Gastrocnemius medialis (tissue), 4 donors: ENCODE measurements around the gene CLCN2. TPM values are rescaled to one million over a fixed set of nuclear protein-coding genes. Genes with fewer than 3 reads are reported as not detected.

Experiments used
- ATAC-seq, 2 donors: fragments of 150-250 bp; one replicate each; pipeline ENCODE4 v1.9.1; 2016
- DNase-seq, 2 donors: peaks; one replicate each; pipeline ENCODE4 v3.0.0-alpha.2; 2019
- H3K27ac ChIP-seq, 4 donors: fragments of 200-600 bp; sonication (generic); 1 replicate in 1 of 4; 2 replicates in 3 of 4; pipeline ENCODE4 v1.5.1; 2016 to 2018; ENCODE audit warnings: mild to moderate bottlenecking in 2 of 4, moderate library complexity in 1 of 4
- H3K27me3 ChIP-seq, 3 donors: fragments of 200-600 bp; sonication (generic) in 2 of 3; 1 replicate in 1 of 3; 2 replicates in 2 of 3; pipeline versions ENCODE4 v1.5.1 to v1.6.0; 2016 to 2019; ENCODE audit warnings: mild to moderate bottlenecking in 1 of 3, moderate library complexity in 1 of 3
- H3K36me3 ChIP-seq, 2 donors: fragments of 200-600 bp; sonication (generic) in 1 of 2; one replicate each; pipeline ENCODE4 v1.5.1; 2017 to 2018
- H3K4me1 ChIP-seq, 2 donors: fragments of 200-600 bp; sonication (generic) in 1 of 2; one replicate each; pipeline ENCODE4 v1.5.1; 2016 to 2017; ENCODE audit warnings: mild to moderate bottlenecking in 2 of 2
- H3K4me3 ChIP-seq, 4 donors: fragments of 200-600 bp; sonication (generic) in 3 of 4; 1 replicate in 1 of 4; 2 replicates in 3 of 4; pipeline ENCODE4 v1.5.1; 2016 to 2019; ENCODE audit warnings: mild to moderate bottlenecking in 2 of 4
- H3K9me3 ChIP-seq, 3 donors: fragments of 200-600 bp; sonication (generic) in 2 of 3; 1 replicate in 1 of 3; 2 replicates in 2 of 3; pipeline ENCODE4 v1.5.1; 2016 to 2019
- CTCF ChIP-seq, 5 experiments: fragments of 450-650 bp in 3 of 5; fragments of 200-600 bp in 2 of 5; sonication (generic) in 2 of 5; IDR thresholded peaks in 4 of 5; conservative IDR thresholded peaks in 1 of 5; 1 replicate in 4 of 5; 2 replicates in 1 of 5; pipeline ENCODE4 v1.5.1; 2016 to 2019; ENCODE audit warnings: antibody characterized with exemption in 5 of 5, mild to moderate bottlenecking in 3 of 5, moderate library complexity in 3 of 5
- POLR2A ChIP-seq, 2 donors: fragments of 450-650 bp; IDR thresholded peaks; one replicate each; pipeline ENCODE4 v1.6.1; 2017; ENCODE audit warnings: antibody characterized with exemption in 2 of 2, mild to moderate bottlenecking in 2 of 2, moderate library complexity in 2 of 2
- in situ Hi-C, 4 donors: fragments of 200-750 bp; cut with MboI; loops; one replicate each; pipeline versions ENCODE4 v1.15.0 to v1.8.0; 2017; ENCODE audit warnings: low sequenced_read_pairs in 4 of 4
- intact Hi-C: fragments of 100-400 bp; cut with DNase I; formaldehyde crosslinking; loops from one replicate; pipeline ENCODE4 v1.15.1; 2023; ENCODE audit warnings: low total_unique reads
- total RNA-seq, 4 donors: library from RNA; depleted of rRNA; stranded (reverse); fragments of >200 nt; gene quantifications; one replicate each; pipeline versions ENCODE4 v1.1.0 to v1.2.3, GENCODE V29; 2016

Gene CLCN2
- total RNA-seq, 4 donors from 2014 or later: 0.62 to 1.2 (median 0.92) TPM

GRCh38 chr3:184328516-184328915 lies 32.9 kb downstream of the CLCN2 start:
- H3K9me3 ChIP-seq: no peaks in the 10 kb centered on the region
- ATAC-seq: no peak
- intact Hi-C loops: no loop called here
- peaks cover 7 to 20% of the 10 kb centered on the region in 2 donors for H3K4me1 ChIP-seq
- TF ChIP-seq POLR2A (IDR thresholded peaks at IDR 0.05) (no peak), CTCF (IDR thresholded peaks at IDR 0.05 in 4 of 5, conservative IDR thresholded peaks at IDR 0.05 in 1 of 5) (no peak)
- no peak for DNase-seq
- H3K4me3 ChIP-seq: no peak overlapping the region
- in situ Hi-C loops: no loop called here
- H3K36me3 ChIP-seq: peaks cover 12 to 100% of the 10 kb centered on the region in 2 donors
- H3K27ac ChIP-seq: peak overlapping the region in 2 of 4 donors; percentile 29 to 36
- H3K27me3 ChIP-seq: no peaks in the 10 kb centered on the region

GRCh38 chr3:184327171-184327570 lies 34.2 kb downstream of the CLCN2 start:
- in situ Hi-C loops: no loop called here
- intact Hi-C loops: no loop called here
- no peak for ATAC-seq

GRCh38 chr3:184325715-184326369 lies 35.6 kb downstream of the CLCN2 start:
- in situ Hi-C loops (no loop called here), intact Hi-C loops (no loop called here)
- no peaks in the 10 kb centered on the region for H3K27me3 ChIP-seq
- no peak for ATAC-seq
- peaks cover 12 to 100% of the 10 kb centered on the region in 2 donors for H3K36me3 ChIP-seq
- no peaks in the 10 kb centered on the region for H3K9me3 ChIP-seq
- no peak overlapping the region for H3K4me3 ChIP-seq
- H3K27ac ChIP-seq: peak overlapping the region; percentile 18 to 97 (median 50)
- TF ChIP-seq POLR2A (IDR thresholded peaks at IDR 0.05): no peak
- no peak for TF ChIP-seq CTCF (IDR thresholded peaks at IDR 0.05 in 4 of 5, conservative IDR thresholded peaks at IDR 0.05 in 1 of 5)
- peaks cover 34 to 35% of the 10 kb centered on the region in 2 donors for H3K4me1 ChIP-seq
- no peak for DNase-seq

More at GRCh38 chr3:184327171-184327570, 34.2 kb downstream of the CLCN2 start:
- H3K4me3 ChIP-seq: no peak overlapping the region
- H3K9me3 ChIP-seq: no peaks in the 10 kb centered on the region
- peaks cover 12 to 100% of the 10 kb centered on the region in 2 donors for H3K36me3 ChIP-seq
- H3K4me1 ChIP-seq: peaks cover 21 to 29% of the 10 kb centered on the region in 2 donors
- DNase-seq: no peak
- H3K27me3 ChIP-seq: no peaks in the 10 kb centered on the region
- TF ChIP-seq CTCF (IDR thresholded peaks at IDR 0.05 in 4 of 5, conservative IDR thresholded peaks at IDR 0.05 in 1 of 5) (no peak), POLR2A (IDR thresholded peaks at IDR 0.05) (no peak)
- peak overlapping the region in 3 of 4 donors; percentile 29 to 55 (median 36) for H3K27ac ChIP-seq

- Histone ChIP-seq H3K4me3 (no peak overlapping the region), H3K27ac (peak overlapping the region; percentile 18 to 97 (median 50)), H3K4me1 (peaks cover 40 to 41% of the 10 kb centered on the region in 2 donors), H3K27me3 (no peaks in the 10 kb centered on the region), H3K36me3 (peaks cover 12 to 98% of the 10 kb centered on the region in 2 donors), H3K9me3 (no peaks in the 10 kb centered on the region)
- DNase-seq (no peak), ATAC-seq (no peak)
- intact Hi-C loops: no loop called here
- TF ChIP-seq CTCF (IDR thresholded peaks at IDR 0.05 in 4 of 5, conservative IDR thresholded peaks at IDR 0.05 in 1 of 5): no peak
- no peak for TF ChIP-seq POLR2A (IDR thresholded peaks at IDR 0.05)
- in situ Hi-C loops: no loop called here
Measured at GRCh38 chr3:184325269-184325668, 36.1 kb downstream of the CLCN2 start.
